ENCODE measurements around the gene AKIRIN2.

Gene AKIRIN2

DNA sequence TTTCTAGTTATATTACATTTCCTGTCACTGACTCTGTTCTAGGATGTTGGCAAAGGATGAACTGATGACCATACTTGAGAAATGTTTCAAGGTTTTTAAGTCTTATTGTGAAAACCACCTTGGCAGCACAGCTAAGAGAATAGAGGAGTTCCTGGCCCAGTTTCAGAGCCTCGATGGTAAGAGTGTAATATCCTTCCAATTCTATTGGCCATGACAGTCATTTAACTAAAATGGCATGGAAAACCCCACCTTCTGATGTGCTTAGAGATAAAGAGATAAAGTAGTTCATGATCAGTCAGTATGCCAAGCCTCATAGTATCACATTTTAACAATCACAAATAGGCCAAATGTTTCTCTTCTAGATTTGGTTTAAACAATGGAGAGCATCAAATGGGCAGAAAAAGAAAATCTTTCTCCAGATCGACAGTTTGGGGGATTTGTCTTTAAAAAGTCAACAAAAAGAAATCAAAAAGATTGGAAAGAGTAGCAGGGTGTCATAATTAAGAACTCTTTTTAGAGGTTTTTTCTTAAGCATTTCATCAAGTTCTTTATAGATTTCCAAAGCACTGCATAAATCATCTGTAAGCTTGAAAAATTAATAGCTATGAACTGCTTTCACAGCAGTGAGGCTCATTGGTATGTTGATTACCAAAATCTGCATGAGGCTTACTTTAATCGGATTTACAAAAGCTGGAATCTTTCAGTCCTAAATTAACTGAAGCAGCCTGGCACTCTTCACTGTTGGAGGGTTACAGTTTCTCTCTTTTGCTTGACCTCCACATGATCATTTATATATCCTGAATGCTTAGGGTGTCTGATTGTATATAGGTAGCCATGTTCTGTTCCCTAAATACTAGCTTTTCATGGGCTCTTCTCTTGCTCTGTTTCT lies 48.7 kb downstream of the AKIRIN2 start:
- DNase-seq: no peak

DNA sequence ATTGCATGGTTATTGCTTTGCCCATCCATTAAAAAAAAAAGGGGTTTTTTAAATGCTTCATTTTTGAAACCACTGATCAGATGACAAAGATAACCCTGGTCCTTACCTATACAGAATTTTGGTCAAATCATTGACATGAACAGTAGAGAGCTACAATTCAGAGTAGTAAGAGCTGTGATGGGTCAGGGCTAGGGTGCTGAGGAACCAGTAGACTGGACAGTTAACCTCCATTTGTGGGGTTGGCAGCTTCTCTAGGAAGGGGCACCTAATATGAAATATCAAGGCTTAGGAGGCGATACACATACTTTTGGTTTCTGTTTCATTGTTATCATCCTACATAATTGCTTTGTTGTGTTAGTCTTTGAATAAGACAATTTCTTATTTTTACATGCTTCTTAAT lies 57.0 kb downstream of the AKIRIN2 start:
- DNase-seq: no peak

DNA sequence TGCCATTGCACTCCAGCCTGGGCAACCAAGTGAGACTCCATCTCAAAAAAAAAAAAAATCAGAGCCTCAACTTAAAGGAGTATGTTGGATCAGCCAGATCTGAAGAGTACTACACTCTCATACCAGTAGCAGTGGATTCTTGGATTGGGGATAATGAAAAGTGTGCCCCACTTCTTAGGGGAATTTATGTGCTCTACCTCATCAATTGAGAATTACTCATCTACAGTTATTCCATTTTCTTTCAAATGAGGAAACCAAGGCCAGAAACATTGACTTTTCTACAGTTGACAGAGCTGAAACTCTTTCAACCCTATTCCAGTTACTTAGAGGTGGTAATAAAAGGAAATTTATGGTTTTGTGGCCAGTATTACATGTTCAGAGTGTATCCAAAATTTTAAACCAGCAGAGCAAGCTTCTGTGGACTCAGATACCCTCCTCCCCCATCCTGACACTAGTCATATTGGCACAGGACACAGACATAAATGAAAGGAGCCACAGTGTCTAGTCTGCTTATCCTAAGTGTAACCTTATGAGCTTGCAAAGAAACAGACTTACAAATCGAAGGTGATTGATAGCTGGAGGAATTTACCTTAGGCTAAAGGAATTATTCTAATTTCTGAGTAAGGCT lies 60.9 kb downstream of the AKIRIN2 start:
- DNase-seq: no peak

DNA sequence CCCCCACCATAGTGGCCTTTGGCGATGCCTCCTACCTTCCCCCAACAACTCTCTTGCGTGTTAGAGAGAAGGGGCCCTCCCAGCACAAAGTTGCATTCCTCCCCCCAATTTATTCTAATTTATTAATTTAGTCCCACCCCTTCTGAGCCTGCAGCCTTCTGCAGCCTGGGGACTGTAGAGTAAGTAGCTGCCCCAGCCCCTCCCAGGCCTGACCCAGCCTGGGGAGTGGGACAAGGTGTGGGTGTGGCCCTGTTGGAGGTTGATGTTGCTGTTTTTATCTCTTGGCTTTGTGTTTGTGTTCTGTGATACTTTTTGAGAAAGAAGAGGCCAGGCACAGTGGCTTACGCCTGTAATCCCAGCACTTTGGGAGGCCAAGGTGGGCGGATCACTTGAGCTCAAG lies 62.7 kb downstream of the AKIRIN2 start:
- DNase-seq: no peak

DNA sequence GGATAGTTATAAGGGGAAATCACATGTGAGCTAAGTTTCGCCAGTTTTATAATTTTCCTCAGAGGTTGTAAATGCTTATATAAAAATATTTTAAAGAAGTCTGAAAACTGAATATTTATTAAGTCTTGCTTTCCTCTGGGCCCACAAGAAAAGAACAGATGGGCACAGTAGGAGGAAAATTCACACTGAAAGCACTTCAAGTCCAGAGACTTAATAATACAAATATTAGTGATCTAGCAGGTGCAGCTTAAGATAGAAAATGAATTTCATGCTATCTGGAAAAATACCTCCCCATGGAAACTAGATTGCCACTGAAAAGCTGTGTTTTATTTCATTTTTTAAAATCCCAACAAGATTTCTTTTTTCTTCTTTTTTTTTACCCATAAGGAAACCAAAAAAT lies 64.9 kb downstream of the AKIRIN2 start:
- DNase-seq: no peak

DNA sequence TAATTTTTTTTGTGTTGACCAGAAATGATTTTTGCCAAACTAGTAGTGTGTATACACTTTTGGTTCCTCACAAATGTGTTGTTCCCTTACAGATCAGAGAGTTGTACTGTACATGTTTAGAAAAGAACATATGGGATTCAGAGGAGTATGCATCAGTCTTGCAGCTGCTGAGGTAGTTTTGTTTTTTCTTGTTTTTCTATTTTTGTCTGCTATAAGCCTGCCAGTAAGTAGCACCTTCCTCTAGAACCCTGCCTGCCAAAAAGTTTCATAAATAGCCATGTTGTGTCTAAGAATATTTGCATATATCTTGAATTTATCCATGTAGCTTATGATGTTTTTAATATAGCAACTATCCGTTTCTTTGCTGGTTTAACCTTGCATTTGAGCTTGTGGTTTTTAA lies 65.7 kb downstream of the AKIRIN2 start:
- DNase-seq: no peak

DNA sequence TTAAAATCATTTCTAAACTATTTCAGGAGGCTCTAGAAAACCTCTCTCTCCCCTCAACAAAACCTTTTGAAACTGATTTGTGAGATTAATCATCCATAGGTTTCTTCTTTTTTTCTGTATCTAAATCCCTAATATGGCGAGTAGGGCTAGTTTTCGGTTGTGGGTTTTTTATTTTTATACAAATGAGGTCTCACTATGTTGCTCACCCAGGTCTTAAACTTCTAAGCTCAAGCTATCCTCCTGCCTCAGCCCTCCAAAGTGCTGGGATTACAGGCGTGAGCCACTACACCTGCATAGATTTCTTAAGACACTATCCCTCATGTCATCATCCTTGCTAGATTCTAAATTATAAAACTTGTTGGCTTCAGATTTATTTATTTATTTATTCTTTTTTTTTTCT lies 68.2 kb downstream of the AKIRIN2 start:
- DNase-seq: no peak

DNA sequence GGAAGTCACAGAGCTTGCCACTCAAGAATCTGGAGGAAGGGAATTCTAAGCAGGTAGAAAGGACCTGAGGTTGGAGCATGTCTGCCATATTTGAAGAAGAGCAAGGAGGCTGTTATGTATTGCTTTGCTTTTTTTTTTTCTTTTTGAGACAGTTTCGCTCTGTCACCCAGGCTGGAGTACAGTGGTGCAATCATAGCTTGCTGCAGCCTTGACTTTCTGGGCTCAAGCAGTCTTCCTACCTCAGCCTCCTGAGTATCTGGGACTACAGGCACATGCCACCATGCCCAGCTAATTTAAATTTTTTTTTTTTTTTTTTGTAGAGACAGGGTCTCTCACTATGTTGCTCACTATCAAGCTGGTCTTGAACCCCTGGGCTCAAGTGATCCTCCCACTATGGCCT lies 71.3 kb downstream of the AKIRIN2 start:
- no peak for DNase-seq

DNA sequence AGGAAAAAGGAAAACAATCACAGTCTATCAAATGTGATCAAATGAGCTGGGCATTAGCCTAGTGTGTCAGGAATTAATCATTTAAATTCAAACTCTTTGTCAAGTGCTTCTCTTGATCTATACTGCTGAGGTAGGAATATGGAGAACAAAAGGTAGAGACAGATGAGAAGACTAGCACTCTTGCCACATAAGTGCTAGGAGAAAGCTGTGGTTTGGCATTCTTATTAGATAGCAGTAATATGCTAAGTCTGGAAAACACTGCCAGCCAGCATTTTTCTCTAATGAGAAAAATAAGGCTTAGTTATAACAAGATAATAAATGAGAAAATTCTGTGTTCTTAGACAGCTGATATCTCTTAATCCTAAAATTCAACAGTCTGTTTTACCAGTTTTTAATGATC lies 73.2 kb downstream of the AKIRIN2 start:
- DNase-seq: no peak

DNA sequence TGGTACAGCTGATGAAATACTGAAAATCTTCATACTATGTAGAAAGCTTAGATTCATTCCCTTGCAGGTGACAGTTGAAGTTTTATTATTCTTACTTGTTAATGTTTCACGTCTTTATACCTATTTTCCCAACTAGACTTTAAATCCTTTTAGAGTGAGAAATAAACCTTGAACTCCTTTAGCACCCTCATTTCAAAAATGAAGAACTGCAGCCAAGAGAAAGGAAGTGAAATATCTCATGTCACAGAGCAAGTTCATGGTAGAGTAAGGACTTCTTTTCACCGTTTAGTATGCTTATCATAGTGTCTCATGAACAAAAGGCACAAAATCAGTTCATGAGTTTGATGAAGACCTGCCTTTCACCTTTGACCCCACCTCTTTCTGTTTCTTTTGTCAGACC lies 73.6 kb downstream of the AKIRIN2 start:
- DNase-seq: no peak

Measured in hematopoietic multipotent progenitor cell treated with erythropoietin and hydrocortisone succinate and interleukin-3 and kit ligand, for 8 days (in vitro differentiated cells).